ENCODE measurements around the gene ALDH3B1.

The ALDH3B1 gene

DNA sequence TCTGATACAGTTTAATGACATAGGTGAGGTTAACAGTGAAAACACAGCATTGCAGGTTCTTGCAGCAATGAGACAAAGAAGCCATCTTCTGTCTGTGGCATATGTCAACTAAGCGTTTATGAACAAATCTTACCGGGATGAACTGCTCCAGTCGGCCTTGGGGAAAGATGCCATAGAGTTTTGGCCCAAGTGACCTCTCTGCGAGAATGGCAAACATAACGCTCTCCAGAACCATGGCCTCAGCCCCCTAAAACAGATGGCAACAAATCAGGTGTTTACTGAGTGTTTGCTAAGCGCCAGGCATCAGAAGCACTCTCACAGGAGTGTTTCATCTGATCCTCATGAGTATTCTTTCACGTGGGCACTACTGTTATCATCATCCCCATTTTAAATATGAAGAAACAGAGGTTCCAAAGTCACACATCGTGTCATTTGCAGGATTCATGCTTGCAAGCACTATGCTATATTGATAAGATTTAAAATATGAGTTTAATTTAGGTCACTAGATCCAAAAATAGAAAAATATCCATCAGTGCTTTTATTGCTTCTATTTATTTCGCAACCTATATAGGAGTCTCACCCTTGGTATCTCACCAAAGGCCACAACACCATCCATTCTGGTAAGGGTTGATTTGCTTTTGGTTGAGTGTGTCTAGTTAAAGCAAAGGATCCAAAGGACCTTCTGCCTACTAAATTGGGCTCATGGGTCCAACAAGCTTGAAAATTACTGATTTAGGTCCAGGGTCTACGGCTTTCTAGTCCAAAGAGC, 64.6 kb downstream of the ALDH3B1 start:
- DNase-seq, result no peak
- no peak overlapping the region for H3K27ac ChIP-seq (ENCODE audit: insufficient read depth, low read length, poor library complexity, severe bottlenecking)
- no peak overlapping the region for H3K4me3 ChIP-seq (ENCODE audit: insufficient read depth, low read depth, low read length, poor library complexity, severe bottlenecking)
- no peaks in the 10 kb centered on the region for H3K9me3 ChIP-seq (ENCODE audit: control insufficient read depth, low read length)
- no peaks in the 10 kb centered on the region for H3K27me3 ChIP-seq (replicated peaks; ENCODE audit: control insufficient read depth, insufficient read depth, low read length, poor library complexity, severe bottlenecking)
- H3K36me3 ChIP-seq (ENCODE audit: control insufficient read depth, insufficient read depth, low read length), result no peaks in the 10 kb centered on the region
- H3K4me1 ChIP-seq (ENCODE audit: control insufficient read depth, insufficient read depth, low read length, poor library complexity, severe bottlenecking), result no peaks in the 10 kb centered on the region

DNA sequence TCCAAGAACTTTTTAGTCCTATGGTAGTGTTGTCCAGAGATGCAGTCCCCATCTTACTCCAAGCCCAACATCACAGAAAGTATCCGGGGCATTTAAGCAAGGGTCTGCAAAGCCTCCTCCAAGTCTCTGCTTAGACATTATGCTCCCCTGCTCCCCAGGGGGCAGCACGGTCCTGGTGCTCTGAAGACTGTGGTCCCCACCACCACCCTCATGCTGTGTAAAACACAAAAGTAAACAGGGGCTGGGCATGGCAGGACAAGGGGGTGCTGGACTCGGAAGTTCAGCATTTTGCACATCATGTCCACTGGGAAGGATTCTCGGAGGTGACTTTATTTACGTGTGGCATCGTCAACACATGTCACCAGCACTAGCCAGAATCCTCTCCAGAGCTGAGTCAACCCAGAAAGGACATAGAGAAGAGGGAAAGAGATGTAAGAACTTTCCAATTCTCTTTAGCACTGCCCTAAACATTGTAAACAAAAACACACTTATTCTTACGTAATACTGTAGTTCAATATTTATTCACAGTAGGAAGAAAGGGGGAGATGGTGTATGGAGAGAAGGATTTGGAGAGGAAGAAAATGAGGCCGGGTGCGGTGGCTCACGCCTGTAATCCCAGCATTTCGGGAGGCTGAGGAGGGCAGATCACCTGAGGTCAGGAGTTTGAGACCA, 66.4 kb downstream of the ALDH3B1 start:
- no peaks in the 10 kb centered on the region for H3K4me1 ChIP-seq (ENCODE audit: control insufficient read depth, insufficient read depth, low read length, poor library complexity, severe bottlenecking)
- H3K9me3 ChIP-seq (ENCODE audit: control insufficient read depth, low read length), result no peaks in the 10 kb centered on the region
- H3K27me3 ChIP-seq (replicated peaks; ENCODE audit: control insufficient read depth, insufficient read depth, low read length, poor library complexity, severe bottlenecking), result no peaks in the 10 kb centered on the region
- H3K4me3 ChIP-seq (ENCODE audit: insufficient read depth, low read depth, low read length, poor library complexity, severe bottlenecking), result no peak overlapping the region
- no peak overlapping the region for H3K27ac ChIP-seq (ENCODE audit: insufficient read depth, low read length, poor library complexity, severe bottlenecking)
- no peak for DNase-seq
- no peaks in the 10 kb centered on the region for H3K36me3 ChIP-seq (ENCODE audit: control insufficient read depth, insufficient read depth, low read length)

DNA sequence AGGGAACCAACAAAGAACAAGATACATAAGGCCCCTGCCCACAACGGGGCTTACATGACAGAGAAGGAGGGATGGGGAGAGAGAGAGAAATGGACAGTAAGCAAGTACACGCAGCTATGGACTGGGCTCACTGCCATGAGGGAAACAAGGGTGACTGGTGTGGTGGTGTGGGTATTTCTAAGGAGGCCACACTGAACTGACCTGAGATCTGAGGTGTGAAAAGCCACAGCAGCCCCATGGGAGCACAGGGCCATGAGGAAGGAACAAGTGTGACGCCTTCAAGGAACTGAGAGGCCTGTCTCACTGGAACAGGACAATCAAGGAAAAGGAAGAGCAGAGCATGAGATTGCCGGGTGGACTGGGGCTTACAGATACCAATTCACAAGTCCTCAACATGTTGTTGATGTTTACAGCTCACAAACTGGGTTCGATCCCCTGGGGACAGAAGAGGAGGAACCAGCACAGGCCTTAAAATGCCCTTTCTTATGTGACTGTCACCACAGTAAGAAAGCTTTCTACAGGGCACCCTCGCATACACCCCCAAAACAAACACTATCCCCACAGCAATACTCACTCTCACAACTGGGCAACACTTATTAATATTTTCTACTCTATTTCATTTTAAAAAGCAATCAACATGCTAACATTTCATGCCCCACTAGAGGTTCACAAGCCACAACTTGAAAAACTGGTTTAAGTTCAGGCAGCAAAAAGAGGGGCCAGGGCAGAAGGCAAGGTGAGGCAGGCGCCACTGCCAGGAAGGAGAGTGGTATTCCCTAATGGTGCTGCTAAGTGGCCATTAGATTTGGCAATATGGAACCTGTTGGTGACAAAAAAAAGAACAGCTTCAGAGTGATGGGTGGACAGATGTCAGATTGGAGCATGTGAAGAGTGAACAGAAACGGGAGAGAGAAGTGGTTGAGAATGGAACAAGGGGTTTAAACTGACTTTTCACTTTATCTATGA, 67.8 kb downstream of the ALDH3B1 start:
- no peak for DNase-seq
- no peaks in the 10 kb centered on the region for H3K36me3 ChIP-seq (ENCODE audit: control insufficient read depth, insufficient read depth, low read length)
- H3K27me3 ChIP-seq (replicated peaks; ENCODE audit: control insufficient read depth, insufficient read depth, low read length, poor library complexity, severe bottlenecking), result no peaks in the 10 kb centered on the region

More for the DNA sequence above, 67.8 kb downstream of the ALDH3B1 start:
- no peaks in the 10 kb centered on the region for H3K4me1 ChIP-seq (ENCODE audit: control insufficient read depth, insufficient read depth, low read length, poor library complexity, severe bottlenecking)
- no peaks in the 10 kb centered on the region for H3K9me3 ChIP-seq (ENCODE audit: control insufficient read depth, low read length)
- H3K27ac ChIP-seq (ENCODE audit: insufficient read depth, low read length, poor library complexity, severe bottlenecking), result no peak overlapping the region
- H3K4me3 ChIP-seq (ENCODE audit: insufficient read depth, low read depth, low read length, poor library complexity, severe bottlenecking), result no peak overlapping the region
